ENCODE results near the gene TP63. TPM values are rescaled to one million over a fixed set of nuclear protein-coding genes. Genes with fewer than 3 reads are reported as not detected.
"Not testable (repeated sequence)": the region's sequence is repeated elsewhere in the genome, so short reads cannot be mapped to it uniquely, and the experiment has no call there.

TP63 gene
- total RNA-seq, 1 donor from 2014 or later = 0.06 TPM

- no peak for DNase-seq (ENCODE audit: low spot score)
These were observed 90.9 kb downstream of the TP63 start for GRCh38 chr3:189721873-189722665.

GRCh38 chr3:189724356-189724755 is 93.2 kb downstream of the TP63 start:
- DNase-seq (ENCODE audit: low spot score) = no peak

- no peak for DNase-seq (ENCODE audit: low spot score)
These were observed 95.1 kb downstream of the TP63 start for GRCh38 chr3:189726277-189726676.

- no peak for DNase-seq (ENCODE audit: low spot score)
These were observed 96.0 kb downstream of the TP63 start for GRCh38 chr3:189727158-189727557.

- no peak for DNase-seq (ENCODE audit: low spot score)
These were observed 96.7 kb downstream of the TP63 start for GRCh38 chr3:189727898-189728297.

GRCh38 chr3:189728915-189729314 is 97.7 kb downstream of the TP63 start:
- DNase-seq (ENCODE audit: low spot score) = no peak

GRCh38 chr3:189734061-189734460 is 102.9 kb downstream of the TP63 start:
- DNase-seq (ENCODE audit: low spot score) = no peak

GRCh38 chr3:189735913-189736312 is 104.7 kb downstream of the TP63 start:
- DNase-seq (ENCODE audit: low spot score) = no peak

- DNase-seq (ENCODE audit: low spot score) = no peak
These were observed 105.9 kb downstream of the TP63 start for GRCh38 chr3:189737071-189737470.

GRCh38 chr3:189737619-189738018 is 106.4 kb downstream of the TP63 start:
- no peak for DNase-seq (ENCODE audit: low spot score)

GRCh38 chr3:189739378-189739777 is 108.2 kb downstream of the TP63 start:
- no peak for DNase-seq (ENCODE audit: low spot score)

- no peak for DNase-seq (ENCODE audit: low spot score)
These were observed 109.0 kb downstream of the TP63 start for GRCh38 chr3:189740156-189740555.

GRCh38 chr3:189744235-189744634 is 113.0 kb downstream of the TP63 start:
- DNase-seq (ENCODE audit: low spot score) = no peak

- no peak for DNase-seq (ENCODE audit: low spot score)
These were observed 114.4 kb downstream of the TP63 start for GRCh38 chr3:189745622-189746021.

GRCh38 chr3:189748046-189748445 is 116.9 kb downstream of the TP63 start:
- DNase-seq (ENCODE audit: low spot score) = no peak

GRCh38 chr3:189750972-189751371 is 119.8 kb downstream of the TP63 start:
- DNase-seq (ENCODE audit: low spot score) = not testable (repeated sequence)

- no peak for DNase-seq (ENCODE audit: low spot score)
These were observed 123.2 kb downstream of the TP63 start for GRCh38 chr3:189754356-189754755.

- DNase-seq (ENCODE audit: low spot score) = no peak
These were observed 125.4 kb downstream of the TP63 start for GRCh38 chr3:189756582-189757078.

GRCh38 chr3:189758186-189758585 is 127.0 kb downstream of the TP63 start:
- no peak for DNase-seq (ENCODE audit: low spot score)

- DNase-seq (ENCODE audit: low spot score) = no peak
These were observed 135.2 kb downstream of the TP63 start for GRCh38 chr3:189766416-189766815.

GRCh38 chr3:189771842-189772450 is 140.8 kb downstream of the TP63 start:
- DNase-seq (ENCODE audit: low spot score) = no peak

- no peak for DNase-seq (ENCODE audit: low spot score)
These were observed 141.4 kb downstream of the TP63 start for GRCh38 chr3:189772584-189772983.

GRCh38 chr3:189773056-189773455 is 141.9 kb downstream of the TP63 start:
- DNase-seq (ENCODE audit: low spot score) = no peak
